ENCODE data around the gene NRAP. TPM values are rescaled to one million over a fixed set of nuclear protein-coding genes. Genes with fewer than 3 reads are reported as not detected.

Gene NRAP
- total and polyA plus RNA-seq, 4 donors: 0.02 to 0.04 TPM; not detected in 2

GRCh38 chr10:113681533-113682470, 18.0 kb upstream of the NRAP start:
- 60 to 74% methylated on average over 5 of the region's 5 CpGs for WGBS, 2 donors
- peaks cover 0 to 4% (median 3%) of the 10 kb centered on the region in 4 donors for H3K9me3 ChIP-seq (ENCODE audit: control insufficient read depth in 4 of 4, insufficient read depth in 3 of 4, low read length in 3 of 4)
- H3K4me3 ChIP-seq: no peak overlapping the region
- H3K4me1 ChIP-seq (ENCODE audit: control insufficient read depth in 5 of 5, insufficient read depth in 5 of 5, low read length in 5 of 5): peaks cover 0 to 15% (median 11%) of the 10 kb centered on the region in 5 donors
- ATAC-seq (ENCODE audit: insufficient read depth, low FRiP score): no peak
- DNase-seq: peak in 1 of 3 donors; percentile 11
- peak overlapping the region in 1 of 2 donors; percentile 90 for H3K9ac ChIP-seq (ENCODE audit: insufficient read depth in 1 of 2, low read length in 2 of 2)
- no peaks in the 10 kb centered on the region for H3K27me3 ChIP-seq (ENCODE audit: control insufficient read depth in 3 of 3, insufficient read depth in 3 of 3, low read length in 2 of 3)
- peaks cover 0 to 11% (median 5%) of the 10 kb centered on the region in 4 donors for H3K36me3 ChIP-seq (ENCODE audit: control insufficient read depth in 4 of 4, insufficient read depth in 4 of 4, low read length in 4 of 4)
- no peak overlapping the region for H3K27ac ChIP-seq (ENCODE audit: low read depth in 1 of 2, low read length in 1 of 2)
- TF ChIP-seq CTCF (IDR thresholded peaks at IDR 0.05; ENCODE audit: control extremely low read depth, extremely low read depth): no peak

GRCh38 chr10:113680190-113681111, 16.6 kb upstream of the NRAP start:
- Histone ChIP-seq H3K27ac (ENCODE audit: low read depth in 1 of 2, low read length in 1 of 2) (peak overlapping the region; percentile 94 to 98), H3K27me3 (ENCODE audit: control insufficient read depth in 3 of 3, insufficient read depth in 3 of 3, low read length in 2 of 3) (no peaks in the 10 kb centered on the region), H3K9ac (ENCODE audit: insufficient read depth in 1 of 2, low read length in 2 of 2) (peak overlapping the region; percentile 90 to 93), H3K4me3 (peak overlapping the region; percentile 94), H3K36me3 (ENCODE audit: control insufficient read depth in 4 of 4, insufficient read depth in 4 of 4, low read length in 4 of 4) (peaks cover 0 to 11% (median 5%) of the 10 kb centered on the region in 4 donors), H3K4me1 (ENCODE audit: control insufficient read depth in 5 of 5, insufficient read depth in 5 of 5, low read length in 5 of 5) (peaks cover 0 to 15% (median 11%) of the 10 kb centered on the region in 5 donors), H3K9me3 (ENCODE audit: control insufficient read depth in 4 of 4, insufficient read depth in 3 of 4, low read length in 3 of 4) (peaks cover 0 to 4% (median 3%) of the 10 kb centered on the region in 4 donors)
- WGBS, 2 donors: 2 to 4% methylated on average over 28 of the region's 28 CpGs
- ATAC-seq (ENCODE audit: insufficient read depth, low FRiP score): peak; percentile 29
- DNase-seq: peak; percentile 33 to 73 (median 69)
- no peak for TF ChIP-seq CTCF (IDR thresholded peaks at IDR 0.05; ENCODE audit: control extremely low read depth, extremely low read depth)

- peak; percentile 9 for TF ChIP-seq CTCF (IDR thresholded peaks at IDR 0.05; ENCODE audit: control extremely low read depth, extremely low read depth)
- peak within 1 kb of the TSS; percentile 94 for H3K4me3 ChIP-seq
- WGBS, 2 donors: 0 to 1% methylated on average over 56 to 68 of the region's 68 CpGs
Measured at GRCh38 chr10:113679463-113680189, 15.8 kb upstream of the NRAP start, which contains the start of gene CASP7. Gene CASP7, plus strand, starts transcription at chr10:113679912. Its CDS starts 17,582 bp downstream, at chr10:113697494.

More at GRCh38 chr10:113679463-113680189, 15.8 kb upstream of the NRAP start, which contains the start of gene CASP7:
- no peaks in the 10 kb centered on the region for H3K27me3 ChIP-seq (ENCODE audit: control insufficient read depth in 3 of 3, insufficient read depth in 3 of 3, low read length in 2 of 3)
- H3K4me1 ChIP-seq (ENCODE audit: control insufficient read depth in 5 of 5, insufficient read depth in 5 of 5, low read length in 5 of 5): peaks cover 0 to 15% (median 11%) of the 10 kb centered on the region in 5 donors
- peaks cover 0 to 11% (median 5%) of the 10 kb centered on the region in 4 donors for H3K36me3 ChIP-seq (ENCODE audit: control insufficient read depth in 4 of 4, insufficient read depth in 4 of 4, low read length in 4 of 4)
- peak within 1 kb of the TSS; percentile 91 to 93 for H3K9ac ChIP-seq (ENCODE audit: insufficient read depth in 1 of 2, low read length in 2 of 2)
- DNase-seq: peak; percentile 94 to 95 (median 95)
- peak; percentile 90 for ATAC-seq (ENCODE audit: insufficient read depth, low FRiP score)
- H3K9me3 ChIP-seq (ENCODE audit: control insufficient read depth in 4 of 4, insufficient read depth in 3 of 4, low read length in 3 of 4): peaks cover 0 to 3% (median 0%) of the 10 kb centered on the region in 4 donors
- peak within 1 kb of the TSS; percentile 94 to 98 for H3K27ac ChIP-seq (ENCODE audit: low read depth in 1 of 2, low read length in 1 of 2)

All from lung (tissue), 12 donors.